Cardiac muscle cell (in vitro differentiated cells and primary cell): Measurements from ENCODE around the gene NUP205. TPM values are rescaled to one million over a fixed set of nuclear protein-coding genes. Genes with fewer than 3 reads are reported as not detected.

Source experiments
- DNase-seq, 2 donors: peaks; one replicate each; pipeline versions ENCODE4 v3.0.0 to v3.0.0-alpha.2; 2010 to 2017; ENCODE audit warnings: low read depth in 1 of 2, low spot score in 1 of 2
- H3K27ac ChIP-seq: fragments of 200-600 bp; sonication (generic); 2 replicates; pipeline ENCODE4 v1.5.1; 2016
- H3K27me3 ChIP-seq: fragments of 200-600 bp; sonication (generic); 2 replicates; pipeline ENCODE4 v1.6.0; 2016; ENCODE audit warnings: control low read depth
- H3K36me3 ChIP-seq: fragments of 200-600 bp; sonication (generic); 2 replicates; pipeline ENCODE4 v1.5.1; 2016; ENCODE audit warnings: control low read depth
- H3K4me1 ChIP-seq: fragments of 200-600 bp; sonication (generic); 2 replicates; pipeline ENCODE4 v1.8.1; 2017; ENCODE audit warnings: low read depth, mild to moderate bottlenecking, mixed run types
- H3K4me3 ChIP-seq: fragments of 200-600 bp; sonication (generic); 2 replicates; pipeline ENCODE4 v1.5.1; 2016; ENCODE audit warnings: mild to moderate bottlenecking
- H3K9me3 ChIP-seq: fragments of 200-600 bp; sonication (generic); 2 replicates; pipeline ENCODE4 v1.5.1; 2017; ENCODE audit warnings: low read depth, mild to moderate bottlenecking, control low read depth
- CTCF ChIP-seq: IDR thresholded peaks from 2 replicates; pipeline ENCODE4 v1.5.1; 2012; ENCODE audit warnings: low read depth, mild to moderate bottlenecking, low read length
- polyA plus RNA-seq: library from polyadenylated mRNA; unstranded; fragments of >200 nt; fragmentation: Nextera tagmentation; extraction: Ambion mirVana; gene quantifications from 2 replicates; pipeline ENCODE4 v1.2.1, GENCODE V29; 2016
- total RNA-seq: library from RNA; depleted of rRNA; stranded (reverse); fragments of >200 nt; gene quantifications from 2 replicates; pipeline ENCODE4 v1.2.3, GENCODE V29; 2016

NUP205 gene
- total and polyA plus RNA-seq, 2 experiments from 2014 or later, result 21.8 to 33.9 TPM

GRCh38 chr7:135653340-135654080, 95.8 kb downstream of the NUP205 start:
- TF ChIP-seq CTCF, result no peak
- Histone ChIP-seq H3K36me3 (peaks cover 4% of the 10 kb centered on the region), H3K4me3 (no peak overlapping the region), H3K27me3 (no peaks in the 10 kb centered on the region), H3K9me3 (no peaks in the 10 kb centered on the region), H3K27ac (peak overlapping the region; percentile 16), H3K4me1 (no peaks in the 10 kb centered on the region)
- peak in 1 of 2 donors; percentile 5 for DNase-seq

DNA sequence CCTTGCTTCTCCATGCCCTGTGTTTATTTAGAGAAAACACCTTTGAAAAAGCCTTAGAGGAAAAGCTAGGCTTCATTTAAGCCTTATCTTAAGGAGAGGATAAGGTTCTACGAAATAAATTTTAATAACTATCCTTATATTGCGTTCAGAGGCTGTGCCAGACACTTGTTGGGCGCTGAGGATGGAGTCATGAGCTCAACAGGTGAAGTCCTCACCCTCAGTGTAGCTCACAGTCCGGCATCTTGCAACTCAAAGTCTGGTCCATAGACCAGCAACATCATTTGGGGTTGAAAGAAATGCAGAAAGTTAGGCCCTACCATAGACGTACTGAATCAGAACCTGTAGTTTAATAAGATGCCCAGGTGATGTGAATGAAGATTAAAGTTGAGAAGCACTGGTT, 100.8 kb downstream of the NUP205 start:
- no peaks in the 10 kb centered on the region for H3K36me3 ChIP-seq
- no peak for DNase-seq
- H3K9me3 ChIP-seq, result no peaks in the 10 kb centered on the region
- no peak overlapping the region for H3K27ac ChIP-seq
- TF ChIP-seq CTCF, result no peak
- no peak overlapping the region for H3K4me3 ChIP-seq
- no peaks in the 10 kb centered on the region for H3K27me3 ChIP-seq
- H3K4me1 ChIP-seq, result no peaks in the 10 kb centered on the region

GRCh38 chr7:135659159-135659846, 101.6 kb downstream of the NUP205 start:
- no peaks in the 10 kb centered on the region for H3K36me3 ChIP-seq
- peaks cover 5% of the 10 kb centered on the region for H3K4me1 ChIP-seq
- TF ChIP-seq CTCF, result no peak
- H3K27ac ChIP-seq, result no peak overlapping the region
- no peaks in the 10 kb centered on the region for H3K27me3 ChIP-seq
- no peak for DNase-seq
- H3K9me3 ChIP-seq, result no peaks in the 10 kb centered on the region
- H3K4me3 ChIP-seq, result no peak overlapping the region

DNA sequence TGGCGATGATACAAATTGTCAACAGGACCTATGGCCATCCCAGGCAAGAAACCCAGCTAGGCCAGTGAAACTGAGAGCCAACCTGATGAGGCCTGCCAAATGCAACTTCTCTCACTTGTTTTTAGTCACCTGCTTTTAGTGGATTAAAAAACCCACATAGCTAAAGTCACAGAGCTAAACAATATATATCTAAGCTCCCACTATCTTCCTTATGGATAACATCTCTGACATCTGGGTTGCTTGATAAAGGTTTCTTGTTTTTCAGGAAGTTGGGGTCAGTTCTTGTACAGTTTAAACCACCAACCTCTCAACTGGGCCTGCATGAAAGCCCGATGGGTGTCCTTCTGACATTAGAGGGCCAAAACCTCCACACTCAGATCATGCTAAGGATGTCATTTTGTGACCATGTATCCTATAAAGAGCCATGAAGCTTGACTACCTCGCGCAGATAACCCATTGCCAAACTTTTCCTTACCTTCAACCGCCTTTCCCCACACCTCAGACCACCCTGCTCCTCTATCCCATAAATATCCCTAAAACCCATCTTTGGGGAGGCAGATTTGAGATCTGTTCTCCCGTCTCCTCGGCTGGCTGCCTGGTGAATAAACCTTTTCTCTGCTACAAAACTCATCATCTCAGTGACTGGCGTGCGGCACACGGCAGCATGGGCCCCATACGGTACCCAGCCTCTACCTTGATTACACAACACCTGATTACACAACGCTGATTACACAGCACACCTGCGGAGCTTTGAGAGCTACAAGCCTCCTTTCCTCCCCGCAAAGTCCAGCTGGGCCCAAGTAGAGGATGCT, 103.8 kb downstream of the NUP205 start:
- no peak for DNase-seq
- peak overlapping the region; percentile 97 for H3K4me3 ChIP-seq
- H3K36me3 ChIP-seq, result no peaks in the 10 kb centered on the region
- H3K9me3 ChIP-seq, result no peaks in the 10 kb centered on the region
- H3K4me1 ChIP-seq, result peaks cover 12% of the 10 kb centered on the region
- TF ChIP-seq CTCF, result no peak
- no peaks in the 10 kb centered on the region for H3K27me3 ChIP-seq
- no peak overlapping the region for H3K27ac ChIP-seq

DNA sequence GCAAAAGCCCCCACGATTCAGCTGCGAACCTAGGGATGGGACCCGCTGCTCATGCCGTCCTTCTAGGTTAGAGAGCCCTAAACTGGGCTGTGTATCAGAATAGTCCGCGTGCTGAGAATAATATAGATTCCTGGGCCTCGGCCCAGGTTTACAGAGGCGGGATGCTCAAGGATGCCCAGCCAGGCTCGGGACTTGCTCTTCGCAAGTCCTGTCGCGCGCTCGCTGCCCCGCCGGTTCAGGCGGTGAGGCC, 104.3 kb downstream of the NUP205 start:
- H3K27me3 ChIP-seq, result no peaks in the 10 kb centered on the region
- no peaks in the 10 kb centered on the region for H3K36me3 ChIP-seq
- H3K27ac ChIP-seq, result no peak overlapping the region
- H3K9me3 ChIP-seq, result no peaks in the 10 kb centered on the region
- H3K4me1 ChIP-seq, result peaks cover 12% of the 10 kb centered on the region
- no peak for DNase-seq
- peak overlapping the region; percentile 97 for H3K4me3 ChIP-seq
- TF ChIP-seq CTCF, result no peak
